ENCODE results near the gene LARP4B.

Gene LARP4B

GRCh38 chr10:860519-860918 lies 71.0 kb downstream of the LARP4B start:
- DNase-seq, result no peak

GRCh38 chr10:856416-857157 lies 74.9 kb downstream of the LARP4B start:
- DNase-seq, result no peak

GRCh38 chr10:855671-856070 lies 75.8 kb downstream of the LARP4B start:
- no peak for DNase-seq

DNA sequence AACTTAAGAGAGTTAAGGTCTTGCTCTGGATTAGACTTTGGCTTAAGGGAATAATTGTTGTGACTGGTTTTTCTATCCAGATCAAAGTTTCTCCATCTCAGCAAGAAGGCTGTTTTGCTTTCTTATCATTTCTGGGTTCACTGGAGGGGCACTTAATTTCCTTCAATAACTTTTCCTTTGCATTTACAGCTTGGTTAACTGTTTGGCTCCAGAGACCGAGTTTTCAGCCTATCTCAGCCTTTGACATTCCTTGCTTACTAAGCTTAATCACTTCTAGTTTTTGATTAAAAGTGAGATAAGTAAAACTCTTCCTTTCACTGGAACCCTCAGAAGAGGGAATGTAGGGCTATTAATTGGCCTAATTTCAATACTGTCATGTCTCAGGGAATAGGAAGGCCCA lies 76.4 kb downstream of the LARP4B start:
- DNase-seq, result no peak

GRCh38 chr10:853017-853416 lies 78.5 kb downstream of the LARP4B start:
- DNase-seq, result no peak

DNA sequence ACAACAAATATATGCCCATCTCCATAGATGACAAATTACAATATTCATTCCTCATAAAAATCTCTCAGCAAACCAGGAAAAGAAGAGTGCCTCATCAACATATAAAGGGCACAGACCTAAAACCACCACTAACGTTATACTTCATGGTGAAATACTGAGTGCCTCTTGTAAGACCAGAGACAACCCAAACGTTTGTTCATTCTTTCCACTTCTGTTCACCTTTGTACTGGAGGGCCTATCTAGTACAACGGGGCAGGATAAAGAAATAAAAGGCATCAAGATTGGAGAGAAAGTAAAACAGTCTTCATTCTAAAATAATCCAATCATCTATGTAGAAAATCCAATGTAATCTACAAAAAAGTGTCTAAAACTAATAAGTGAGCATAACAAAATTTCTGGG lies 79.1 kb downstream of the LARP4B start:
- DNase-seq, result no peak

DNA sequence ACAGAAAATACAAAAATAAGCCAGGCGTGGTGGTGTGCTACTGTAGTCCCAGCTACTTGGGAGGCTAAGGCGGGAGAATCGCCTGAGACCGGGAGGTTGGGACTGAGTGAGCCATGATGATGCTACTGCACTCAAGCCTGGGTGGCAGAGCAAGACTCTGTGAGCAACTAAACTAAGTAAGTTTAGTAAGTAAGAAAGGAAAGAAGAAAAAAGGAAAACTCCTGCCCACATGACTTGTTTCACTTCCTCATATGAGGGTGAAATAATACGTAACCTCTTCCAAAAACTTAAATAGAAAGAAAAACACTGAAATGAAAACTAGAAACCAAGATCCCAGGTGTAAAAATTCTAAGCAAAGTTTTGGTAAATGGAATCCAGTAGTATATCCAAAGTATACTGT lies 79.6 kb downstream of the LARP4B start:
- no peak for DNase-seq

GRCh38 chr10:850093-850492 lies 81.4 kb downstream of the LARP4B start:
- no peak for DNase-seq

DNA sequence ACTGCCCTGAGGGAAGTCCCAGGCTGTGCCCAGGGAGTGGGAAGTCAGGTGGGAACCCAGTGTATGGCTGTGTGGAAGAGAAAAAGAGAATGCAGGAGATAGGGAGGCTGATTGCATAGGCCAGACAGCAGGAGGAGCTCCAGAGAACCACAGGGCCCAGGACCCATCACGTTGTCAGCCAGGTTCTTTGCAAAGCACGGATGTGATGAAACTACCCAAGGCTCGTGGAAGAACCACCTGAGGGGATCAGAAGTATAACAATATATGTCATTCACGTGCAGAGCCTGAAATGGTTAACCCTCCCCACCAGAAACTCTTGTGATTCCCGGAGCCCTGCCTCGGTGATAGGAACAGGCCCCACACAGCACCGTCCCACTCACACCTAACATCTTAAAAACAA lies 83.6 kb downstream of the LARP4B start:
- DNase-seq, result no peak

DNA sequence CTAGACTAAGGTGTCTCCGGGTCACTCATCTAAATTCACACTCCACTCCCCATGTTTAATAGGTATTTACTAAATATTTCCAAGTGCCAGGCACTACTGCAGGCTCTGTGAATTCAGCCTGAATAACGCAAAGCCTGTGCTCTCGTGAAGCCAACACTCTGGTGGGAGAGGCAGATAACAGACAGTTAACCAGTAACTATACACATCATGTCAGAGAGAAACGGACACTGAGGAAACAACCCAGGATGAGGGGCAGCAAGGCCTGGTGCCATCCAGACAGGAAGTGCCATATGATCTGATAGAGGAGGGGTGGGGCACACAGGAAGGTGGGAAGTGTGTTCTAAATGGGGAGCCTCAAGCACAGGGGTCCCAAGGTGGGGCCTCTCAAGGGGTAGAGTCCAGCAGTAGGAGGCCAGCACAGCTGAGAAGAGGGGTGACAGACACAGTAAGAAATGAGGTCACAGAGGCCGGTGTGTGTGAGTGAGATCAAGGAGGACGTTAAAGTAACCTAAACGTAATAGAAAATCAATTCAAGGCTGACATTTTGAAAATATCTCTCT lies 85.3 kb downstream of the LARP4B start:
- no peak for DNase-seq

GRCh38 chr10:845526-845925 lies 86.0 kb downstream of the LARP4B start:
- no peak for DNase-seq

- no peak for DNase-seq
Observed at GRCh38 chr10:844552-844951, 87.0 kb downstream of the LARP4B start.

DNA sequence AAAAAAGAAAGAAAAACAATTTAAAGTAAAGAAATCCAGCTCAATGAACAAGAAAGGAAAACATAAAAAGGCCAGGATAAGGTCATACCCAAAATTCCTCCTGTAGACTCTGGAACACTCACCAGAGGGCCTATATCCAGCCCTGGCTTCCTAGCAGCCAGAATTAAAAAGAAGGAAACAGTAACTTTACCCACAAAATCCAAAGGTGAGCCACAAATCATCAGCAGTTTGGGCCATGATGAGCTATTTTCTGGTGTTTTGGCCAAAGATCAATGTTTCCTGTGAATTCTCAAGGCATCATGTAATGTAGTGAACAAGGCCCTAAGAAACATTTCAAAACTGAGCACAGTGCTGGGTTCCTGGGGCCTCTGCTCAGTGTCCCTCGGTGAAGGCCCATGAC lies 87.8 kb downstream of the LARP4B start:
- DNase-seq, result no peak

GRCh38 chr10:842795-843194 lies 88.7 kb downstream of the LARP4B start:
- DNase-seq, result no peak

DNA sequence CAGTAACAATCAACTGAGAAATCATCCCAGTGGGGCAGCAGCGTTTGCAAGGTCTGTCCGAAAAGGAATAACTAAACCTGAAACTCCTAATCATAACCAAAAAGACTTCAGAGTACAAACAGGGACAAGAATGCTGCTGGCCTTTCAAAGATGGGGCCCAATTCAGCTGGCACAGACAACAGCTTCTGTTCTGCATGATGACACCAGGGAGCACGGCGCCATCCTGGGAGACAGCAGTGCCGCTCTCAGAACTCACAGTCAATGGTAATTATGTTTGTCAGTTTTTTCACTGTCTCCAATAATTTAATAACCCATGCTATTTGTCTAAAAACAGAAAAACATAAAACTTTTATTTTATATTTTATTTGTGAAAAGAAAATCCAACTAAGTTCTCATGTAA lies 90.0 kb downstream of the LARP4B start:
- DNase-seq, result no peak

DNA sequence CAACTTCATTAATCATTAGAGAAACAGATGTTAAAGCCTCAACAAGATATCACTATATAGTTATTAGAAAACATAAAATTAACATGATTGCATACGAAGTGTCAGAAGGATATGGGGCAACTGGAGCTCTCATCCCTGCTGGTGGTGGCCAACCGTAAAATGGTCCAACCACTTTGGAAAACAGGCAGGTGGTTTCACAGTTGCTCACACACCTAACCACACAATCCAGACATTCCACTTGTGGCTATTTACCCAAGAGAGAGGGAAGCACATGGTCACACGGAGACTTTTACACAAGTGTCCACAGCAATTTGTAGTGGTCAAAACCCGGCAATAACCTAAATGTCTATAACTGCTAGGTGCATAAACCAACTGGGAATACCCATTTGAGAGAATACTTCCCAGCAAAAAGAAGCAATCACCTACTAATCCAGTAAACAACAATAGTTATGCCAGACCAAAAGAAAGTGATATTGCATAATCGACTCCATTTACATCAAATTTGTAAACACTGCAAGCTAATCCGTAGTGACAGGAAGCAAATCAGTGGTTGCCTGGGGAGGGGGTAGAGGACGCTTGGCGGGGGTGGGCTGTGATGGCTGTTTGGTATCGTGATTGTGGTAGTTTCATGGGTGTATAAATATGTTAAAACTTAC lies 91.8 kb downstream of the LARP4B start:
- DNase-seq, result no peak

GRCh38 chr10:836782-837181 lies 94.7 kb downstream of the LARP4B start:
- DNase-seq, result no peak

- no peak for DNase-seq
Observed at GRCh38 chr10:834493-834892, 97.0 kb downstream of the LARP4B start.

DNA sequence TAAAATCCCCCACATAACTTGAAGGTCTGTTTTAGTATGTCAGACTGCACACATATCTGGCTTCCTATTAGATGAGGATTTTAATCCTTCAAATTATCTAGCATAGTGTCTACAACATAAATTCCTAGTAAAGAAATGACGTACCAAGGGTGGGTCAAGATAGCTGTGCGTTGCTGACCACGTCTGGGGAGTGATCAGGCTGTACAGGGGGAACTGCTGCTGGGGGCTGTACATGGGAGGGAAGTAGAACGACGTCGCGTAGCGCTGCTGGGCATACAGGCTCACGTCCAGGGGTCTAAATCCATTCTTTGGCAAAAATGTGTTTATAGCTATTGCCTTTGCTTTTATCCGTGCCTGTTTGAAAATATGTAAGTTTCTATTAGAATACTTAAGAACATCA lies 102.3 kb downstream of the LARP4B start:
- no peak for DNase-seq

GRCh38 chr10:828191-828590 lies 103.3 kb downstream of the LARP4B start:
- DNase-seq, result no peak

DNA sequence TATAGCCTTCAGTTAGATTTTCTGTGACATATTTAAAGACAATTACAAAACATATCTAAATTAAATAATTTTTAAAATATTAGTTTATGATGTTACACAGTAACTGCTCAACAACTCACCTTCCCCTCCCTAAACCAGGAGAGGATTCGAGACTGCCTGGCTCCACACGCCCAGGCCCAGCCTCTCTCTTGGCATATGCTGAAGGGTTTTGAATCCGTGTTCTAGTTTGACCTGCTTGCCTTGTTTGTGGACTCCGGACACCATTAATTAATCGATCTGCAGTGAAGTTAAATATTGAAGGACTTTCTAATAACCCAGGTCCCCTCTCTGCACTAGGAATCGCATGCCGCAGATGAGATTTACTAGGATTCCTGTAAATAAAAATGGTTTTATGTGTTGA lies 106.6 kb downstream of the LARP4B start:
- no peak for DNase-seq

DNA sequence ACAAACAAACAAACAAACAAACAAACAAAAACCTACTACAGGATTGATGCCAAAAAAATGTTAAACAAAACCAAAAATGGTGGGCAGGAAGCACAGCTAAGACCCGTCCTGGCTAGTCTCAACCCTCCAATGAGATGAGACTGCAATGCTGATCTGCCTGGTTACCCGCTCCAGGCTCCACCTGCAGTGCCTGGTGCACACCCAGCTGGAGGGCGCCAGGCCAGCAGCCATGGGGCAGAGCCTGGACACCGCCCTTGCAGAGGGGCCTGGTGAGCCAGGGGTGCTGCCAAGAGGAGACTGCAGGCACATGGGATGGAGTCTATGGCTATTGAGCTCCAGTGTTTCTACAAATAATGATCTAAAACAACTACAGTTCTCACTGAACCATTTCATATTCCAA lies 107.0 kb downstream of the LARP4B start:
- no peak for DNase-seq

GRCh38 chr10:822661-823367 lies 108.7 kb downstream of the LARP4B start:
- no peak for DNase-seq

DNA sequence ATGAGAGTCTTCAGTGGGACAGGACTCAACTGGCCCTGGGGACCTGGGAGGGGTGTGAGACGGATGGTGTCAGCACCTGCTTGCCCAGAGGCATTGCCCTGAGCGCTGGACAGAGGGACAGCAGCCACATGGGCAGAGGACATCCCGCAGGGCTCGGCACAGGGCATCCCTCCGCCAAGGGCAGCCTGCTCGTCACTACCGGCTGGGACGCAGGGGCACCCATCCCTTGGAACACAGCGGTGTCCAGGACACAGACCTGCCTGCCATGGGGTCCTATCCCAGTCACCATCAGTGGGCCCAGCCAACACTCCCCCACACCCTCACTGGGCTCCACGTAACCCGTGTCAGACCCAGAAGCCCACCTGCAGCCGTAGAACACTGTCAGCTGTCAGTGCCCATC lies 109.3 kb downstream of the LARP4B start:
- DNase-seq, result no peak

All from NCI-H2029 treated with DMSO at 0.1 percent for 48 hours (cell line).